HG03095 (cell line): Measurements from ENCODE around the gene PDE6A.

Experiments used
- ATAC-seq: cut with Tn5 transposase; IDR thresholded peaks from one replicate; pipeline ENCODE4 v1.9.1; 2021; ENCODE audit warnings: moderate library complexity; ENCODE audit not compliant: unreplicated experiment

The PDE6A gene

GRCh38 chr5:149820536-149821510 lies 123.8 kb downstream of the PDE6A start:
- ATAC-seq: no peak

- no peak for ATAC-seq
Observed at GRCh38 chr5:149820012-149820411, 124.6 kb downstream of the PDE6A start.

- ATAC-seq: no peak
Observed at GRCh38 chr5:149818116-149818515, 126.5 kb downstream of the PDE6A start.

GRCh38 chr5:149817539-149818060 lies 127.0 kb downstream of the PDE6A start:
- no peak for ATAC-seq

GRCh38 chr5:149816661-149817060 lies 127.9 kb downstream of the PDE6A start:
- ATAC-seq: no peak

GRCh38 chr5:149811453-149811852 lies 133.1 kb downstream of the PDE6A start:
- ATAC-seq: no peak

- ATAC-seq: no peak
Observed at GRCh38 chr5:149810856-149811255, 133.7 kb downstream of the PDE6A start.

GRCh38 chr5:149809931-149810691 lies 134.5 kb downstream of the PDE6A start:
- no peak for ATAC-seq

GRCh38 chr5:149808264-149808982 lies 136.2 kb downstream of the PDE6A start:
- no peak for ATAC-seq
